Measurements from ENCODE around the gene TLN1.

TLN1 gene

DNA sequence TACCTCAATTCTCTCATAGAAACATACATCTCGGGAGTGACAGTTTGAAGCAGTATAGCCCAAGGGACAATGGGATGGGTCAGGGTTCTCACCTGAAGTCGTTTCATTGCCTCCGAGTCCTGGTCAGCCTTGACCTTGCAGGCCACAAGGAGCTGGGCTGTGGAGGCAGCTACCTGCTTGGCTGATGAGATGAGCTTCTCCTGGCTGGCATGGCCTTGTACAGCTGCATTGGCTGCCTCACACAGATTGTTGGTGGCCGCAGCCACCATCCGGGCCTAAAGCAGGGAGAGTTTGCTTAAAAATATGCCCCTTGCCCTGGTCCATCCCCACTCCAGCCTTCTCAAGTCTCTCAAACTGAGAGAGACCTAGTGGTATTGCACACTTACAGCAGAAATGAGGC, 33.8 kb downstream of the TLN1 start:
- Histone ChIP-seq H3K4me3 (ENCODE audit: low read length) (no peak overlapping the region), H3K4me2 (ENCODE audit: low read depth, low read length) (no peak overlapping the region), H3K79me2 (ENCODE audit: low read length) (no peaks in the 10 kb centered on the region), H3K27ac (ENCODE audit: low read length) (no peak overlapping the region), H3K27me3 (replicated peaks; ENCODE audit: insufficient read depth, low read length) (no peaks in the 10 kb centered on the region), H3K9me2 (replicated peaks; ENCODE audit: insufficient read depth, low read length) (no peaks in the 10 kb centered on the region), H3K36me3 (replicated peaks; ENCODE audit: insufficient read depth, low read length) (0 out of 2 replicates have a peak, but pooled peaks cover 4% of the 10 kb centered on the region), H3K9ac (ENCODE audit: low read length) (no peak overlapping the region), H2AFZ (ENCODE audit: low read length) (no peak overlapping the region), H4K20me1 (ENCODE audit: insufficient read depth, low read length) (no peaks in the 10 kb centered on the region), H3F3A (ENCODE audit: insufficient read depth, low read length) (no peaks in the 10 kb centered on the region), H3K9me3 (replicated peaks; ENCODE audit: insufficient read depth, low read length) (no peaks in the 10 kb centered on the region), H3K4me1 (ENCODE audit: low read length) (no peaks in the 10 kb centered on the region)
- TF ChIP-seq EZH2 (optimal IDR thresholded peaks at IDR 0.05; ENCODE audit: low read depth, low read length) (no peak), EZH2phosphoT487 (IDR thresholded peaks at IDR 0.05; ENCODE audit: low read length) (no peak)
- TF ChIP-seq, protein P1, sequence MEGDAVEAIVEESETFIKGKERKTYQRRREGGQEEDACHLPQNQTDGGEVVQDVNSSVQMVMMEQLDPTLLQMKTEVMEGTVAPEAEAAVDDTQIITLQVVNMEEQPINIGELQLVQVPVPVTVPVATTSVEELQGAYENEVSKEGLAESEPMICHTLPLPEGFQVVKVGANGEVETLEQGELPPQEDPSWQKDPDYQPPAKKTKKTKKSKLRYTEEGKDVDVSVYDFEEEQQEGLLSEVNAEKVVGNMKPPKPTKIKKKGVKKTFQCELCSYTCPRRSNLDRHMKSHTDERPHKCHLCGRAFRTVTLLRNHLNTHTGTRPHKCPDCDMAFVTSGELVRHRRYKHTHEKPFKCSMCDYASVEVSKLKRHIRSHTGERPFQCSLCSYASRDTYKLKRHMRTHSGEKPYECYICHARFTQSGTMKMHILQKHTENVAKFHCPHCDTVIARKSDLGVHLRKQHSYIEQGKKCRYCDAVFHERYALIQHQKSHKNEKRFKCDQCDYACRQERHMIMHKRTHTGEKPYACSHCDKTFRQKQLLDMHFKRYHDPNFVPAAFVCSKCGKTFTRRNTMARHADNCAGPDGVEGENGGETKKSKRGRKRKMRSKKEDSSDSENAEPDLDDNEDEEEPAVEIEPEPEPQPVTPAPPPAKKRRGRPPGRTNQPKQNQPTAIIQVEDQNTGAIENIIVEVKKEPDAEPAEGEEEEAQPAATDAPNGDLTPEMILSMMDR (IDR thresholded peaks at IDR 0.05; ENCODE audit: low read length) = no peak
- DNase-seq = no peak

DNA sequence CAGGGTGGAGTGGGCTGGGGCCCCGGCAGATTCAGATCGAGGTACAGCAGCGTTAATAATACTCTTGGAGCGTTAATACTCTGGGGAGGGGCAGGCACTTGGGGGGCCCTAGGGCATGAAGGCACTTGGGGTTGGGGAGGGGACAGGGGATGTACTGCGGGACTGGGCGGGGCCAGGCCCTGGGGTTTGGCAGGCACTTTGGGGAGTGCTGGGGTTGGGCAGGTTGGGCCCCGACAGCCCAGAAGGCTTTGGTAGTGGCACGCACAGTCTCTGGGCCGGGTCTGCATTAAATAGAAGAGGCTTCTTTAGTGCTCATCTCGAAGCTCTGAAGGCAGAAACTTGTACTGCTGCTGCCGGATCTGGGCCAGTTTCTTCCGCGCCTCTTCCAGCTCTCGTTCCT, 34.5 kb downstream of the TLN1 start:
- Histone ChIP-seq H3K27ac (ENCODE audit: low read length) (no peak overlapping the region), H3K36me3 (replicated peaks; ENCODE audit: insufficient read depth, low read length) (0 out of 2 replicates have a peak, but pooled peaks cover 4% of the 10 kb centered on the region), H4K20me1 (ENCODE audit: insufficient read depth, low read length) (no peaks in the 10 kb centered on the region), H3K79me2 (ENCODE audit: low read length) (no peaks in the 10 kb centered on the region), H2AFZ (ENCODE audit: low read length) (no peak overlapping the region), H3F3A (ENCODE audit: insufficient read depth, low read length) (no peaks in the 10 kb centered on the region), H3K4me2 (ENCODE audit: low read depth, low read length) (no peak overlapping the region), H3K9ac (ENCODE audit: low read length) (no peak overlapping the region), H3K9me3 (replicated peaks; ENCODE audit: insufficient read depth, low read length) (no peaks in the 10 kb centered on the region), H3K27me3 (replicated peaks; ENCODE audit: insufficient read depth, low read length) (no peaks in the 10 kb centered on the region), H3K4me1 (ENCODE audit: low read length) (no peaks in the 10 kb centered on the region), H3K9me2 (replicated peaks; ENCODE audit: insufficient read depth, low read length) (no peaks in the 10 kb centered on the region), H3K4me3 (ENCODE audit: low read length) (no peak overlapping the region)
- no peak for TF ChIP-seq EZH2phosphoT487 (IDR thresholded peaks at IDR 0.05; ENCODE audit: low read length)
- TF ChIP-seq, protein P1 (IDR thresholded peaks at IDR 0.05; ENCODE audit: low read length) = no peak
- no peak for TF ChIP-seq EZH2 (optimal IDR thresholded peaks at IDR 0.05; ENCODE audit: low read depth, low read length)
- no peak for DNase-seq

DNA sequence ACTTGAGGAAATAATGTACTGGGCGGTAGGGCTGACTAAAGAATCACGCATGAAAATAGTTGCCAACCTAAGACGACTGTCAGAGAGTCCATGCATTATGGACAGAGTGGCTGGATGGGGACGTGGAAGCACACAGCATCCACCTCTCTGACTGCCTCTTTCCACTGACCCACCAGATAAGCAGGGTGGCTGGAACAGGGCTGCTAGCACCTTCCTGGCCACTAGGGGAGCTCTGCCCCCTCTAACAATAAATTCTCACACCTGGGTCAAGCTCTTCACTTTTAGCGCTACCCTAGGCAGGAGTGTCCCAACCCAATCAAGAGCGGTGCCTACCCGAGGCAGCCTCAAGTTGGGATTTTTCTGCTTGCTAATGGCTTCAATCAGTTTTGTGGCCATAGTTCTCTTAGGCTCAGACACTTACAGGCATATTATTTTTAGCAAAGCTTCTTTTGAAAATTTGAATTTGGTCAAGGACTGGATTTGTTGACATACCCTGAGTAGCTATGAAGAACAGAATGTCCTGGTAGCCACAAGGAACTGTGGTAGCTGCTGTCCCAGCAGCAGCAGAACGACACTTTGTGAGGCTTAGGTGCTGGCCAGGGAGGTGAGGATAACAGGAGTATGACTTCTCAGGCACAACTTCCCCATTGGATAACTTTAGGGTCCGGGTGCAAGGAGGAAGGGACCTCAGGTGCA, 35.3 kb downstream of the TLN1 start:
- no peak for TF ChIP-seq EZH2phosphoT487 (IDR thresholded peaks at IDR 0.05; ENCODE audit: low read length)
- TF ChIP-seq, protein P1 (IDR thresholded peaks at IDR 0.05; ENCODE audit: low read length) = peak; percentile 92
- no peak for TF ChIP-seq EZH2 (optimal IDR thresholded peaks at IDR 0.05; ENCODE audit: low read depth, low read length)
- Histone ChIP-seq H3K27me3 (replicated peaks; ENCODE audit: insufficient read depth, low read length) (no peaks in the 10 kb centered on the region), H3K79me2 (ENCODE audit: low read length) (no peaks in the 10 kb centered on the region), H3K4me3 (ENCODE audit: low read length) (no peak overlapping the region), H3K9me3 (replicated peaks; ENCODE audit: insufficient read depth, low read length) (no peaks in the 10 kb centered on the region), H3K36me3 (replicated peaks; ENCODE audit: insufficient read depth, low read length) (0 out of 2 replicates have a peak, but pooled peaks cover 2% of the 10 kb centered on the region), H3K4me2 (ENCODE audit: low read depth, low read length) (no peak overlapping the region), H3K27ac (ENCODE audit: low read length) (no peak overlapping the region), H3F3A (ENCODE audit: insufficient read depth, low read length) (no peaks in the 10 kb centered on the region), H2AFZ (ENCODE audit: low read length) (no peak overlapping the region), H3K9ac (ENCODE audit: low read length) (no peak overlapping the region), H3K4me1 (ENCODE audit: low read length) (no peaks in the 10 kb centered on the region), H3K9me2 (replicated peaks; ENCODE audit: insufficient read depth, low read length) (no peaks in the 10 kb centered on the region), H4K20me1 (ENCODE audit: insufficient read depth, low read length) (no peaks in the 10 kb centered on the region)
- DNase-seq = peak; percentile 51

Measured in MM.1S (cell line).